ENCODE data around the gene CTXN2.

CTXN2 gene

GRCh38 chr15:48186271-48186670, 5.2 kb upstream of the CTXN2 start:
- no peak for TF ChIP-seq CTCF (IDR thresholded peaks at IDR 0.05; ENCODE audit: low read depth, low read length, poor library complexity, severe bottlenecking)
- no peak for TF ChIP-seq EZH2phosphoT487 (IDR thresholded peaks at IDR 0.05; ENCODE audit: borderline replicate concordance, low read length)
- Histone ChIP-seq H3K36me3 (ENCODE audit: control insufficient read depth, low read length) (no peaks in the 10 kb centered on the region), H3K4me2 (ENCODE audit: low read length) (no peak overlapping the region), H3K27me3 (ENCODE audit: control insufficient read depth, low read length) (0 out of 2 replicates have a peak, but pooled peaks cover 5% of the 10 kb centered on the region), H3F3A (ENCODE audit: control insufficient read depth, insufficient read depth) (no peaks in the 10 kb centered on the region), H3K4me1 (ENCODE audit: control insufficient read depth, low read length) (no peaks in the 10 kb centered on the region), H3K27ac (ENCODE audit: low read depth, low read length) (no peak overlapping the region), H3K9me2 (replicated peaks; ENCODE audit: control insufficient read depth, low read length) (no peaks in the 10 kb centered on the region), H4K20me1 (ENCODE audit: control insufficient read depth, insufficient read depth, low read depth, low read length) (no peaks in the 10 kb centered on the region), H3K4me3 (ENCODE audit: low read length) (no peak overlapping the region), H3K9me3 (ENCODE audit: control insufficient read depth, insufficient read depth, low read length) (no peaks in the 10 kb centered on the region), H3K79me2 (ENCODE audit: control insufficient read depth, low read length) (no peaks in the 10 kb centered on the region)

GRCh38 chr15:48190932-48191573, 412 bp upstream of the CTXN2 start:
- no peaks in the 10 kb centered on the region for H3K27me3 ChIP-seq (ENCODE audit: control insufficient read depth, low read length)
- H3K4me3 ChIP-seq (ENCODE audit: low read length) = no peak overlapping the region
- H3K9me3 ChIP-seq (ENCODE audit: control insufficient read depth, insufficient read depth, low read length) = no peaks in the 10 kb centered on the region
- H3K79me2 ChIP-seq (ENCODE audit: control insufficient read depth, low read length) = no peaks in the 10 kb centered on the region
- H3K9me2 ChIP-seq (replicated peaks; ENCODE audit: control insufficient read depth, low read length) = no peaks in the 10 kb centered on the region
- no peak overlapping the region for H3K27ac ChIP-seq (ENCODE audit: low read depth, low read length)
- H3K36me3 ChIP-seq (ENCODE audit: control insufficient read depth, low read length) = no peaks in the 10 kb centered on the region
- TF ChIP-seq CTCF (IDR thresholded peaks at IDR 0.05; ENCODE audit: low read depth, low read length, poor library complexity, severe bottlenecking) (no peak), EZH2phosphoT487 (IDR thresholded peaks at IDR 0.05; ENCODE audit: borderline replicate concordance, low read length) (no peak)
- no peaks in the 10 kb centered on the region for H3K4me1 ChIP-seq (ENCODE audit: control insufficient read depth, low read length)
- no peaks in the 10 kb centered on the region for H4K20me1 ChIP-seq (ENCODE audit: control insufficient read depth, insufficient read depth, low read depth, low read length)
- no peak overlapping the region for H3K4me2 ChIP-seq (ENCODE audit: low read length)
- no peaks in the 10 kb centered on the region for H3F3A ChIP-seq (ENCODE audit: control insufficient read depth, insufficient read depth)

- TF ChIP-seq EZH2phosphoT487 (IDR thresholded peaks at IDR 0.05; ENCODE audit: borderline replicate concordance, low read length) = no peak
- TF ChIP-seq CTCF (IDR thresholded peaks at IDR 0.05; ENCODE audit: low read depth, low read length, poor library complexity, severe bottlenecking) = no peak
- H3K4me3 ChIP-seq (ENCODE audit: low read length) = no peak overlapping the region
- no peaks in the 10 kb centered on the region for H3K36me3 ChIP-seq (ENCODE audit: control insufficient read depth, low read length)
- no peaks in the 10 kb centered on the region for H3K9me3 ChIP-seq (ENCODE audit: control insufficient read depth, insufficient read depth, low read length)
- no peaks in the 10 kb centered on the region for H3K4me1 ChIP-seq (ENCODE audit: control insufficient read depth, low read length)
- no peaks in the 10 kb centered on the region for H3K27me3 ChIP-seq (ENCODE audit: control insufficient read depth, low read length)
- H3K9me2 ChIP-seq (replicated peaks; ENCODE audit: control insufficient read depth, low read length) = no peaks in the 10 kb centered on the region
- no peaks in the 10 kb centered on the region for H3F3A ChIP-seq (ENCODE audit: control insufficient read depth, insufficient read depth)
- H3K27ac ChIP-seq (ENCODE audit: low read depth, low read length) = no peak overlapping the region
- H4K20me1 ChIP-seq (ENCODE audit: control insufficient read depth, insufficient read depth, low read depth, low read length) = no peaks in the 10 kb centered on the region
- no peaks in the 10 kb centered on the region for H3K79me2 ChIP-seq (ENCODE audit: control insufficient read depth, low read length)
- H3K4me2 ChIP-seq (ENCODE audit: low read length) = no peak overlapping the region
Measured at GRCh38 chr15:48202068-48202467, 10.6 kb downstream of the CTXN2 start.

Data from DOHH2 (cell line).